Measurements from ENCODE around the gene PLEKHA3. TPM values are rescaled to one million over a fixed set of nuclear protein-coding genes. Genes with fewer than 3 reads are reported as not detected.

Gene PLEKHA3
- total and polyA plus RNA-seq, 2 experiments from 2014 or later, result 9.1 to 32.1 TPM

GRCh38 chr2:178506101-178506500 lies 25.8 kb downstream of the PLEKHA3 start:
- Histone ChIP-seq H3K9me2 (replicated peaks; ENCODE audit: insufficient read depth) (no peaks in the 10 kb centered on the region), H3K36me3 (replicated peaks; ENCODE audit: insufficient read depth, low read depth) (peaks cover 3% of the 10 kb centered on the region), H3K27me3 (no peaks in the 10 kb centered on the region), H3K4me2 (no peak overlapping the region), H3K79me2 (no peaks in the 10 kb centered on the region), H3K4me3 (no peak overlapping the region), H4K20me1 (ENCODE audit: insufficient read depth, poor library complexity, severe bottlenecking) (no peaks in the 10 kb centered on the region), H3K9me3 (ENCODE audit: low read depth) (no peaks in the 10 kb centered on the region), H2AFZ (no peak overlapping the region), H3K4me1 (ENCODE audit: insufficient read depth) (no peaks in the 10 kb centered on the region), H3K27ac (no peak overlapping the region)
- WGBS (ENCODE audit: low lambda C conversion rate, missing lambda C conversion rate), result 94% methylated on average over 1 of the region's 1 CpG
- no peak for DNase-seq (ENCODE audit: low spot score)
- no peak for TF ChIP-seq EZH2phosphoT487 (IDR thresholded peaks at IDR 0.05; ENCODE audit: low read depth, severe bottlenecking, unreplicated experiment)
- TF ChIP-seq EZH2 (IDR thresholded peaks at IDR 0.05; ENCODE audit: borderline replicate concordance), result no peak
- TF ChIP-seq CTCF (IDR thresholded peaks at IDR 0.05; ENCODE audit: poor library complexity), result no peak

- H3K27ac ChIP-seq, result no peak overlapping the region
- TF ChIP-seq CTCF (IDR thresholded peaks at IDR 0.05; ENCODE audit: poor library complexity) (no peak), EZH2phosphoT487 (IDR thresholded peaks at IDR 0.05; ENCODE audit: low read depth, severe bottlenecking, unreplicated experiment) (no peak), EZH2 (IDR thresholded peaks at IDR 0.05; ENCODE audit: borderline replicate concordance) (no peak)
Observed at GRCh38 chr2:178506524-178506923, 26.3 kb downstream of the PLEKHA3 start.

GRCh38 chr2:178506949-178507348 lies 26.7 kb downstream of the PLEKHA3 start:
- H3K4me1 ChIP-seq (ENCODE audit: insufficient read depth), result no peaks in the 10 kb centered on the region
- DNase-seq (ENCODE audit: low spot score), result no peak
- H3K4me3 ChIP-seq, result no peak overlapping the region
- no peaks in the 10 kb centered on the region for H3K36me3 ChIP-seq (replicated peaks; ENCODE audit: insufficient read depth, low read depth)
- H3K79me2 ChIP-seq, result no peaks in the 10 kb centered on the region
- no peaks in the 10 kb centered on the region for H3K27me3 ChIP-seq
- H3K9me3 ChIP-seq (ENCODE audit: low read depth), result no peaks in the 10 kb centered on the region
- H3K27ac ChIP-seq, result no peak overlapping the region
- H3K9me2 ChIP-seq (replicated peaks; ENCODE audit: insufficient read depth), result no peaks in the 10 kb centered on the region
- 82% methylated on average over 1 of the region's 1 CpG for WGBS (ENCODE audit: low lambda C conversion rate, missing lambda C conversion rate)
- H3K4me2 ChIP-seq, result no peak overlapping the region
- no peak overlapping the region for H2AFZ ChIP-seq
- TF ChIP-seq EZH2 (IDR thresholded peaks at IDR 0.05; ENCODE audit: borderline replicate concordance), result no peak
- TF ChIP-seq CTCF (IDR thresholded peaks at IDR 0.05; ENCODE audit: poor library complexity), result no peak
- TF ChIP-seq EZH2phosphoT487 (IDR thresholded peaks at IDR 0.05; ENCODE audit: low read depth, severe bottlenecking, unreplicated experiment), result no peak
- H4K20me1 ChIP-seq (ENCODE audit: insufficient read depth, poor library complexity, severe bottlenecking), result no peaks in the 10 kb centered on the region

More at GRCh38 chr2:178506524-178506923, 26.3 kb downstream of the PLEKHA3 start:
- Histone ChIP-seq H3K4me1 (ENCODE audit: insufficient read depth) (no peaks in the 10 kb centered on the region), H2AFZ (no peak overlapping the region), H3K79me2 (no peaks in the 10 kb centered on the region), H4K20me1 (ENCODE audit: insufficient read depth, poor library complexity, severe bottlenecking) (no peaks in the 10 kb centered on the region), H3K9me2 (replicated peaks; ENCODE audit: insufficient read depth) (no peaks in the 10 kb centered on the region), H3K27me3 (no peaks in the 10 kb centered on the region), H3K9me3 (ENCODE audit: low read depth) (no peaks in the 10 kb centered on the region), H3K4me2 (no peak overlapping the region), H3K4me3 (no peak overlapping the region), H3K36me3 (replicated peaks; ENCODE audit: insufficient read depth, low read depth) (no peaks in the 10 kb centered on the region)
- WGBS (ENCODE audit: low lambda C conversion rate, missing lambda C conversion rate), result 89% methylated on average over 2 of the region's 2 CpGs
- DNase-seq (ENCODE audit: low spot score), result no peak

- no peaks in the 10 kb centered on the region for H3K9me3 ChIP-seq (ENCODE audit: low read depth)
- H3K9me2 ChIP-seq (replicated peaks; ENCODE audit: insufficient read depth), result no peaks in the 10 kb centered on the region
- H3K36me3 ChIP-seq (replicated peaks; ENCODE audit: insufficient read depth, low read depth), result no peaks in the 10 kb centered on the region
- no peaks in the 10 kb centered on the region for H3K79me2 ChIP-seq
- 96% methylated on average over 2 of the region's 2 CpGs for WGBS (ENCODE audit: low lambda C conversion rate, missing lambda C conversion rate)
- H4K20me1 ChIP-seq (ENCODE audit: insufficient read depth, poor library complexity, severe bottlenecking), result no peaks in the 10 kb centered on the region
- no peak for TF ChIP-seq EZH2 (IDR thresholded peaks at IDR 0.05; ENCODE audit: borderline replicate concordance)
- TF ChIP-seq CTCF (IDR thresholded peaks at IDR 0.05; ENCODE audit: poor library complexity), result no peak
- no peak for DNase-seq (ENCODE audit: low spot score)
- no peak overlapping the region for H3K4me2 ChIP-seq
- H3K4me1 ChIP-seq (ENCODE audit: insufficient read depth), result no peaks in the 10 kb centered on the region
- no peaks in the 10 kb centered on the region for H3K27me3 ChIP-seq
- H3K27ac ChIP-seq, result no peak overlapping the region
- H3K4me3 ChIP-seq, result no peak overlapping the region
- no peak overlapping the region for H2AFZ ChIP-seq
Observed at GRCh38 chr2:178508646-178509045, 28.4 kb downstream of the PLEKHA3 start.
